ENCODE measurements around the gene TBC1D2.

TBC1D2 gene

DNA sequence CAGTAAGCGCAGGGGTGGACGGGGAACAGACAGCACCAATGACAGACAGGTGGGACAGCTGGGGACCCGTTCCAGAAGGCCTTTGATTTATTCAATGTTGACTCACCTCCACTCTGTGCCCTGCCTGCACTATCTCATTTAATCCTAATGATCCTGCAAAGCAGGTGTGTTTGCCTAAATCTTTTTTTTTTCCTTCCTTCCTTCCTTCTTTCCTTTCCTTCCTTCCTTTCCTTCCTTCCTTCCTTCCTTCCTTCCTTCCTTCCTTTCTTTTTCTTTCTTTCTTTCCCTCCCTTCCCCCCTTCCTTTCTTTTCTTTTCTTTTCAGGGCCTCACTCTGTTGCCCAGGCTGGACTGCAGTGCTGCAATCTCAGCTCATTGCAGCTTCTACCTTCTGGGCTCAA, 45.9 kb downstream of the TBC1D2 start:
- DNase-seq (ENCODE audit: low spot score), result no peak
- TF ChIP-seq, protein P1, sequence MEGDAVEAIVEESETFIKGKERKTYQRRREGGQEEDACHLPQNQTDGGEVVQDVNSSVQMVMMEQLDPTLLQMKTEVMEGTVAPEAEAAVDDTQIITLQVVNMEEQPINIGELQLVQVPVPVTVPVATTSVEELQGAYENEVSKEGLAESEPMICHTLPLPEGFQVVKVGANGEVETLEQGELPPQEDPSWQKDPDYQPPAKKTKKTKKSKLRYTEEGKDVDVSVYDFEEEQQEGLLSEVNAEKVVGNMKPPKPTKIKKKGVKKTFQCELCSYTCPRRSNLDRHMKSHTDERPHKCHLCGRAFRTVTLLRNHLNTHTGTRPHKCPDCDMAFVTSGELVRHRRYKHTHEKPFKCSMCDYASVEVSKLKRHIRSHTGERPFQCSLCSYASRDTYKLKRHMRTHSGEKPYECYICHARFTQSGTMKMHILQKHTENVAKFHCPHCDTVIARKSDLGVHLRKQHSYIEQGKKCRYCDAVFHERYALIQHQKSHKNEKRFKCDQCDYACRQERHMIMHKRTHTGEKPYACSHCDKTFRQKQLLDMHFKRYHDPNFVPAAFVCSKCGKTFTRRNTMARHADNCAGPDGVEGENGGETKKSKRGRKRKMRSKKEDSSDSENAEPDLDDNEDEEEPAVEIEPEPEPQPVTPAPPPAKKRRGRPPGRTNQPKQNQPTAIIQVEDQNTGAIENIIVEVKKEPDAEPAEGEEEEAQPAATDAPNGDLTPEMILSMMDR (conservative IDR thresholded peaks at IDR 0.05; ENCODE audit: low read depth), result no peak
- peak overlapping the region; percentile 66 for H3K27ac ChIP-seq
- POLR2A ChIA-PET (ENCODE audit: low non-redundant PET), result no interaction called here
- CTCF ChIA-PET, result interaction anchor here (1.0 kb wide), 1 partner anchor 55 kb away, joined by 4 read pairs; no protein-coding TSS in a partner anchor

DNA sequence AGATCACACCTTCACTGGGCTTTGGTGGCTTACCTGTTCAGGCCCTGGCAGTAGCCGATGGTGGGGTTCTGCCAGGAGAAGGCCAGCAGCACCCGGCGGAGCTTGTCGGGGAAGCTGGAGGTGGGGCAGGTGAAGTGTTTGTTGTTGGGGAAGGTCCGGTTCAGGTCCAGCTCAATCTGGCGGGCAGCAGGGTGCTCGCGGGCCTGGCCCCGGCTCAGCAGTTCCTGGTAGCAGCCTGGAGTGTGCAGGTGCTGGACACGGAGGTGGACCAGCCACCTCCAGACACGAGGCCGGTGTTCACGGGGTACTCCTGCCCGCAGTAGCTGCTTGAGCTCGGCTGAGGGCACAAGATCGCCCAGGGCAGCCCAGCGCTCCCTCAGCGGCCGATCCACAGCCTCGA, 46.8 kb downstream of the TBC1D2 start:
- TF ChIP-seq, protein P1 (conservative IDR thresholded peaks at IDR 0.05; ENCODE audit: low read depth), result no peak
- ChIA-PET POLR2A (ENCODE audit: low non-redundant PET) (no interaction called here), CTCF (interaction anchor here (1.0 to 1.8 kb wide), 2 partner anchors 55 to 56 kb away, joined by 4 to 7 read pairs; no protein-coding TSS in a partner anchor)
- peak overlapping the region; percentile 66 for H3K27ac ChIP-seq
- DNase-seq (ENCODE audit: low spot score), result no peak

DNA sequence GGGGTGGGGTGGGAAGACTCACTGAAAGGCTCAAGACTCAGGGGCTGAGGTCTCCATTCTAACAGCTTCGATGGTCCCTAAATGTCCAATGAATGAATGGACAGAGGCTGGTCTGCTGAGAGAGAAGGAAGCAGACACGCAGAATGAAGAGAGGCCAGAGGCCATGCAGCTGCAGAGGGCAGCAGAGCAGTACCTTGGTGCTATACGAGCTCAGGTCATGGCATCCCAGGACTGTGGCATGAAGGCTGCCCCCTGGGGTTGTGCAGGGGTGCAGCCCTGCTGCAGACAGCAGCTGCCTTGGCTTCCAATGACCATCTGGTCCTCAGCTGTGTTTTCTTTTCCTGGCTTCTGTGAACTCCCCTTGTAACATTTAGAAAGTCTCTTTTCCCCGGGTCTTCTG, 47.8 kb downstream of the TBC1D2 start:
- no peak for DNase-seq (ENCODE audit: low spot score)
- H3K27ac ChIP-seq, result peak overlapping the region; percentile 66
- TF ChIP-seq, protein P1 (conservative IDR thresholded peaks at IDR 0.05; ENCODE audit: low read depth), result no peak
- ChIA-PET POLR2A (ENCODE audit: low non-redundant PET) (no interaction called here), CTCF (interaction anchor here (0.6 to 1.8 kb wide), 3 partner anchors 48 to 118 kb away, joined by 3 to 7 read pairs (median 3); partner anchors contain the start of gene TBC1D2)

DNA sequence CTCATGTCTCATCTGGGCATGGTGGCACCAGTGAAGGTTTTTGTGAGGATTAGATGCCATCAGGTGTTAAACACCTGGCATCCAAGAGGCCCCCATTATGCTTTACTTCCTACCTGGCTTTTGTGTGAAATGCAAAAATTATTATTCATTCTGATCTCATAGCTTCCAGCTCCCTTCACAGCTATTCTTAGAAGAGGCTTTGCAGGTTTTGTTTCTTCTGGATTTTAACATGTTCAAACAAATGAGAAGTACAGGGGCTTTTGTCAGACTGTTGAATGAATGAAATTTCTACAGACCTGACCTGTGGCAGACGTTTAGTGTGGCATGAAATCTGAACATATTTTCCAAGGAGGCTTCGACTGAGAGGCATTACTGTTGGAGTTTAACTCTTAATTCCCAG, 48.7 kb downstream of the TBC1D2 start:
- H3K27ac ChIP-seq, result peak overlapping the region; percentile 66
- ChIA-PET CTCF (interaction anchor here (0.6 to 1.8 kb wide), 3 partner anchors 49 to 550 kb away, joined by 3 to 7 read pairs (median 4); no protein-coding TSS in a partner anchor), POLR2A (ENCODE audit: low non-redundant PET) (no interaction called here)
- DNase-seq (ENCODE audit: low spot score), result no peak
- TF ChIP-seq, protein P1 (conservative IDR thresholded peaks at IDR 0.05; ENCODE audit: low read depth), result no peak

DNA sequence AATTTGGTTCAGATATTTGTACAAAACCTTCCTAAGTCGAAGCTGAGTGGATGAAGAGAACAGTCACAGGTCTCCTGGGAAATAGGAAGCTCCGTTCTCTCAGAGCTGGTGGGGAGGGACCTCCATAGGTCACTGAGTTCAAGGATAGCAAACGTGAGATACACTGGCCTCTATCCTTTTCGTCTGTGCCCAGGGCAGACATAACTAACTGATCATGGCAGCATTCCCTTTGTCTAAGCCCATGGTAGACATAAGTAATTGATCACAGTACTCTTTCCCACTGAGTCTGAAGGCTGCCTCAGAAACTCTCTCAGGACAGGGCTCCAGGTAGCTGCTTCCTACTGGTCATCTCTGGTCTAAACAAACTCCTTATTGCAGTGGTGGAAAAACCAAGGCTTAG, 50.8 kb downstream of the TBC1D2 start:
- no peak for DNase-seq (ENCODE audit: low spot score)
- POLR2A ChIA-PET (ENCODE audit: low non-redundant PET), result no interaction called here
- CTCF ChIA-PET, result interaction anchor here (0.6 to 1.9 kb wide), 7 partner anchors 8 to 129 kb away, joined by 3 to 13 read pairs (median 5); partner anchors contain the start of gene TBC1D2
- no peak overlapping the region; the same call in 1 of the 2 replicates for H3K27ac ChIP-seq
- TF ChIP-seq, protein P1 (conservative IDR thresholded peaks at IDR 0.05; ENCODE audit: low read depth), result no peak

DNA sequence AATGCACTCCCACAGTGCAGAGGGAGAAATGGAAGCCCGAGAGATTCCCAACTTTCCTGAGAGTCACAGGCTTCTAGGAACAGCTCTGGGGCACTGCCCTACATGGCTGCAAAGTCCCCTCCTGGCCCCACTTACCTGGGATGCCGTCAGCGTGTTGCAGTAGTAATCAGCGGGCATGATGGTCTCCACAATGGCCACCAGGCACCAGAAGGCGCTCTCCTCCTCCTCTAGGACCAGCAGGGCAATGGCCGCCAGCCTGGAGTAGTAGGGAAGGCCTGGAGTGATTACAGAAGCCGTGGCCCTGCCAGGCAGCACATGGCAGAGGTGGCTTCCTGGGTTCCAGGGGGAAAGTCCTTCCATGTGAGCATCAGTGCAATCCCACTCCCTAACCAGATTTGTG, 52.3 kb downstream of the TBC1D2 start:
- DNase-seq (ENCODE audit: low spot score), result no peak
- ChIA-PET CTCF (interaction anchor here (0.7 kb wide), 1 partner anchor 61 kb away, joined by 4 read pairs; no protein-coding TSS in a partner anchor), POLR2A (ENCODE audit: low non-redundant PET) (no interaction called here)
- TF ChIP-seq, protein P1 (conservative IDR thresholded peaks at IDR 0.05; ENCODE audit: low read depth), result no peak
- H3K27ac ChIP-seq, result peak overlapping the region; percentile 48

All from RWPE1 (cell line).